Activated CD4-positive, alpha-beta T cell treated with anti-CD3 and anti-CD28 coated beads, Interleukin-10, Interleukin-2, amounts not matched to agents 100 ng/mL and 50 ng/mL, durations not matched to agents 16 hours and 8 hours (primary cell): ENCODE results near the gene NOSIP.

Source experiments
- DNase-seq: peaks from one replicate; pipeline ENCODE4 v3.0.0-alpha.2; 2020

Gene NOSIP

DNA sequence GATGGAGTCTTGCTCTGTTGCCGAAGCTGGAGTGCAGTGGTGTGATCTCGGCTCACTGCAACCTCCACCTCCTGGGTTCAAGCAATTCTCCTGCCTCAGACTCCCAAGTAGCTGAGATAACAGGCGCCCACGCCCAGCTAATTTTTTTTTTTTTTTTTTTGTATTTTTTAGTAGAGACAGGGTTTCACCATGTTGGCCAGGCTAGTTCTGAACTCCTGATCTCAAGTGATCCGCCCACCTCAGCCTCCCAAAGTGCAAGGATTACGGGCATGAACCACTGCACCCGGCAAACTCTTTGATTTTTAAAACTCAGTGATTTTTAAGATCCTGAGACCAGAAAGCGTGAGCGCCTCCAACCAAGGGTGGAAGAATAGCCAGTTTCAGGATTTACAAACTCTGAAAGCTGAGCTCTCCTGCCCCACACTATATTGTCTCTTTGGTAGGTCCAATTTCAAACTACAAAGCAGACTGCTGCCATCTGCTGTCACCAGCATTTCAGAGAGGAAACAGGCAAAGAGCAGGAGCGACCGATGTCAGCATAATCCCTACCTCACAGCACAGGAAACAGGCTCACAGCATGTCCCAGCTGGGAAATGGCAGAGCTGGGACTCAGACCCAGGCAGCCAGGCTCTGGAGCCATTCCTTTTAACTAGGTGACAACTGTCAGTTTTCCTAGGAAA, 9.2 kb downstream of the NOSIP start:
- DNase-seq: peak; percentile 39

DNA sequence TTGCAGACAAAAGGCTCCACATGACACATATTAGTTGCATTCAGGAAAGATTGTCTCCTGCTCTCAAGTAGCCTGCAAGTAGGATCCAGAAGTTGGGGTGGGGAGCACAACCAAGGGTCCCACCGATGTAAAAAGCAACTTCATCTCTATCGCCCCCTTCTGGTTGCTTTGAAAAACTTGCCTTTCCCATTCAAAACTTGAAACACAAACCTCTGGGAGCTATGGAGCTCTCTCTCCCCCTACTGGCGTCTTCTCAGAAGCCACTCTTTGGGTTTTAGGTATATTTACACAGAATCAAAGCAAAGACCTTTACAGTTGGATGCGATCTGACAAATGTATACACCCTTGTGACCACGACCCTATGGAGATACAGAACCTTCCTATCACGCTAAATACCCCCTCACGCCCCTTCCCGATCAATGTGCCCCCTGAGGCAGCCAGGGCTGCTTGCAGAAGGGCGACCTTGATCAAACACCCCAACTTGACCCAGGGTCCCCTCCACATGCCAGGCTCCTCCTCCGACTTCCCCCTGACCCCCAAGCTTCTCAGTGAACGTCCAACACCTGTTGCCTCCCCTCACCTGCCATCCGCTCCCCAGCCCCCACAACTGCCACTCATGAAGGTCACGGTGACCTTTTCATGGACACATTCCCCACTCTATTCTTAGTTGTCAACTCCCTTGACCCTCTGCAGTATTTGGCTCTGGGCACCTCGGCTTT, 10.1 kb downstream of the NOSIP start:
- DNase-seq: peak; percentile 87

DNA sequence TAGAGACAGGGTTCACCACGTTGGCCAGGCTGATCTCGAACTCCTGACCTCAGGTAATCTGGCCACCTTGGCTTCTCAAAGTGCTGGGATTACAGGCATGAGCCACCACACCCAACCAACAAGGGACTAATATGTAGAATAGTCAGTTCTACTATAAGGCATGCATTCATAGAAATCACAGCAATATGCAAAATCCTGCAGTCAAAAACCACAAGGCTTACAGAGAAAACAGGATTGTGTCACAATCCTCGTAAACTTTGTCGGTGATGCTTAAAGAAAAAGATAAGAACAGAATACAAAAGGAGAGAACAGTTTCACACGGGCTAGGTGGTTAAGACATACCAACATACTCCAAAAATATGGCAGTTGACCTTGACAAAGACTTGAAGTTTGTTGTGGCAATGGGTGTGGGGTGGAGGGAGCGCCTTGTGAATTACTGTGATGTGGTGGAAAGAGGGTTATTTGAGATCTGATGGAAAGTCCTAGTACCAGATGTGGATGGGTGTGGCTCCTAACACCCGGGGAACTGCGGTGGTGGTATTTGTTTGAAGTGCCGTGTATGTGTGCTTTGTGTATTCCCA, 12.4 kb downstream of the NOSIP start:
- DNase-seq: peak; percentile 78

DNA sequence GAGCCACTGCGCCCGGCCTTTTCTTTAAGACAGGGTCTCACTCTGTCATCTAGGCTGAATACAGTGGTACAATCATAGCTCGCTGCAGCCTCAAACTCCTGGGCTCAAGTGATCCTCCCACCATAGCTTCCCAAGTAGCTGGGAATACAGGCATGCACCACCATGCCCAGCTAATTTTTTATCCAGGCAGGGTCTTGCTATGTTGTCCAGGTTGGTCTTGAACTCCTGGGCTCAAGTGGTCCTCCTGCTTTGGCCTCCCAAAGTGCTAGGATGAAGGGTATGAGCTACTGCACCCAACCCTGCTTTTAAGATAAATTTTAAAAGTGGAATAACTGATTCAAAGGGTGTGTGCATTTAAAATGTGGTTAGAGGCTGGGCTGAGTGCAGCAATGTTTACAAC, 14.1 kb downstream of the NOSIP start:
- DNase-seq: no peak

DNA sequence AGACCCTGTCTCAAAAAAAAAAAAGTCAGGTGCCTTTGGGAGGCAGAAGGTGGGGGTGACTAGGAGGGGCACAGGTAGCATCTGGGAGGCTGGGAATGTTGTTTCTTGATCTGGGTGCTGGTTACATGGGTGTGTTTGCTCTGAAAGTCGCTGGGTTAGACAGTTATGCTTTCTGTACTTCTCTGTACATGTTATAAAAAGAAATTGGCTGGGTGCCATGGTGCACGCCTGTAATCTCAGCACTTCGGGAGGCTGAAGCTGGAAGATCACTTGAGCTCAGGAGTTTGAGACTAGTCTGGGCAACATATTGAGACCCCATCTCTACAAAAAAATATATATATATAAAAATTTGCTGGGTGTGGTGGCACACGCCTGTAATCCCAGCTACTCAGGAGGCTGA, 15.1 kb downstream of the NOSIP start:
- DNase-seq: no peak

DNA sequence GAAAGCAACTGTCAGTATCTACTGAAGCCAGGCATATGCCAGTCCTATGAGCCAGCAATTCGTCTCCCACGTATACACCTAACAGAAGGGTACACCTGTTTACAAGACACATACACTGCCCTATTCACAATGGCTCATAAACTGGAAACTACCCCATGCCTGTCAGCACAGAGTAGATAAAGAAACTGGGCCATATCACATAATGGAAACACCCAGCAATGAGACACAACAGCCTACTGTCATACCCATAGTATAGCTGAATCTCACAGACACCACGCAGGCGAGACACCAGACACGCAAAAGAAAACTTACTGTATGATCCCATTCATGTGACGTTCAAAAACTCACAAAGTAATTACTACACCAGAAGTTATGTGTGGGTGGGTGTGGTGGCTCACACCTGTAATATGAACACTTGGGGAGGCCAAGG, 15.7 kb downstream of the NOSIP start:
- DNase-seq: peak; percentile 27

DNA sequence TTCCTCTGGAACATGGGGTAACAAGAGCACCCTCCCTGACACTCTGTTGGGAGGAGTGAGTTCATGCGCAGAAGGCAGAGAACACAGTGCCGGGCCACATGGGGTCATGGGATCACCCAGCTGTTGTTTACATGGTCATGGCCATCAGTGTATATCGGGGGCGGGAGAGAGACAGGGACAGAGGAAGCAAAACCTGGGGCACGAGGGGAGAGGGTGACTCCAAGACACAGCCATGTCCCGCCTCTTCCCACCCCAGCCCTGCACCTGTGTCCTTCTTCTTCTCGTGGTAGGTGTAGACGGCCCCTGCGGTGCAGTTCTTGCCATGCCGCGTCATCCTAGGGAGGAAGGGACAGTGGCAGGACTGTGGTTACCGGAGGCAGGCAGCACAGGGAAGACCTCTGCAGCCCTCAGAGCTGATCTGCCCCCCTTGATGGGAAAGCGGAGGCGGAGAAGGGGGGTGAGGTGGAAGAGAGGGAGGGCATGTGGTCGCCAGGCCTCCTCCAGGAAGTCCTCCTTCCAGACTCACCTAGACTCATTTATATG, 19.9 kb downstream of the NOSIP start:
- DNase-seq: peak; percentile 42

DNA sequence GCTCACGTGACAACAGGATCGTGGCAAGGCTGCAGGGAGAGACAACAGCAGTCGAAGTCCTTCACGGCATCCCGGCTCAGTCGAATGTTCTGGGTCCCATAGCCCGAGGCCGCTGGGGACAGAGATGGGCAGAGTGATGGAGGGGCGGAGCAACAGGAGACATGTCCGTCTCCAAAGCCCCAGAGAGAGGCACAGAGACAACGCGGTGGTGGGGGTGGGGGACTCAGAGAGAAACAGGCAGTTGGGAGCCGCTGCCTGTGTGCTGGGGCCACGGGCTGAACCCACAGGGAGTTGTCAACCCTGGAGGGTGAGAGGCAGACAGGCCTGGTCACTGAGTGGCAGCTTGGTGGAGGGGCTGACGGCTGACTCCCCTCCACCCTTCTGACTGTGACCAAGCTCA, 20.4 kb downstream of the NOSIP start:
- no peak for DNase-seq

DNA sequence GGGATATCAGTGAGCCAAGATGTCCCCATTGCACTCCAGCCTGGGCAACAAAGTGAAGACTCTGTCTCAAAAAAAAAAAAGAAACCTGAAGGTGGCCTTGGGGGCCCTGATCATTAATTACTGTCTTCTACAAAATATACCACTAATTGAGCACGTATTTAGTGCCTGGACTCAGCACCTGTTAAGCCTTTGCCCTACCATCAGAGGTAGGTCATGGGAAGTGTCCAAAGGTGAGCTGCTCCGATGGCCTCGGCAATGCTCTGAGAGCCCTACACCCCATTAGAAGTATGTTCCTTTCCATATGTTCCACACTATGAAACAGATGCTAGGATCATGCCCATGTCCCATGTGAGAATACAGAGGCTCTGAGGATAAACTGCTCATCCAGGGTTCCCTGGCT, 20.9 kb downstream of the NOSIP start:
- DNase-seq: no peak

DNA sequence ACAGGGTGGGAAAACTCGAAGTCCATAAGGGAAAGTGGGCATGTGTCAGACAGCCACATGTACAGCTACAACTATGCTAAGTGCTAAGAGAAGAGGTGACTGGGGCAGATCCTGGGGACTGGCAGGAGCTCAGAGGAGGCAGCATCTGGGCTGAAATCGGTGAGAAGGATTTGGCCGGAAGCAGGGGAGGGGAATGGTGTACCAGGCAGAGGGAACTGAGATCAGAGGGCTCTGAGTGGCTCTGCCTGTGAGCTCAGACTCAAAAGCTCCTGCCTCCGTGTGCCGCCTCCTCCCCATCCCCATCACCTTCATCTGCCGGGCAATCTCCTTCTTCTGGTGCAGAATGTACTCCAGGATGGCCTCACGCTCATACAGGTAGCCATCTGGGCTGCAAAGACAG, 21.8 kb downstream of the NOSIP start:
- peak; percentile 45 for DNase-seq

DNA sequence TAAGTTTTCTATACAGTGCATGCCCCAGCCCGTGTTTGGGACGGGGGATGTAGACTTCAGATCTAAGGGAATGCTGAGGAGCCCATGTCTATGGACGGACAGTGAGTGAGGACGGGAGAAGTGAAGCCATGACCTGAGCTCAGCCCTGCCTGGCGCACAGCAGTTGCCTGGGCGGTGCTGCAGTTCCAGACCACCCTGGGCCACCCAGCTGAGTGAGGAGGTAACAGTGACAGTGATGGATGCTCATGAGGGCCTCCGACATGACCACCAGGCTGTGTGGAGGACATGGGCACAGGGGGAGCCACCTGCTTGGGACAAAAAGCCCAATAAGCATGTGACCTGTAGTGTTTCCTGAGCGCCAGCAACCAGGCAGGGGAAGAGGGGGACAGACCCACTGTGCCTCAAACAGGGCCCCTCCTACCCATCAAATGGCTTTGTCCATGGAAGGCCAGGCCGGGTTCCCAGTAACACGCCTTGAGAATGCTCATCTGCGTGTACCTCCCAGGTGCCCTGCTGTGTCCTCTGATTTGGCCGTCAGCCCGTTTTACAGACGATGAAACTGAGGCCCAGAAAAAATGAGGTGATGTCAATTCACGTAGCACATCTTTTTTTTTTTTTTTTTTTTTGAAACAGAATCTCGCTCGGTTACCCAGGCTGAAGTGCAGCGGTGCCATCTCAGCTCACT, 22.6 kb downstream of the NOSIP start:
- DNase-seq: no peak

DNA sequence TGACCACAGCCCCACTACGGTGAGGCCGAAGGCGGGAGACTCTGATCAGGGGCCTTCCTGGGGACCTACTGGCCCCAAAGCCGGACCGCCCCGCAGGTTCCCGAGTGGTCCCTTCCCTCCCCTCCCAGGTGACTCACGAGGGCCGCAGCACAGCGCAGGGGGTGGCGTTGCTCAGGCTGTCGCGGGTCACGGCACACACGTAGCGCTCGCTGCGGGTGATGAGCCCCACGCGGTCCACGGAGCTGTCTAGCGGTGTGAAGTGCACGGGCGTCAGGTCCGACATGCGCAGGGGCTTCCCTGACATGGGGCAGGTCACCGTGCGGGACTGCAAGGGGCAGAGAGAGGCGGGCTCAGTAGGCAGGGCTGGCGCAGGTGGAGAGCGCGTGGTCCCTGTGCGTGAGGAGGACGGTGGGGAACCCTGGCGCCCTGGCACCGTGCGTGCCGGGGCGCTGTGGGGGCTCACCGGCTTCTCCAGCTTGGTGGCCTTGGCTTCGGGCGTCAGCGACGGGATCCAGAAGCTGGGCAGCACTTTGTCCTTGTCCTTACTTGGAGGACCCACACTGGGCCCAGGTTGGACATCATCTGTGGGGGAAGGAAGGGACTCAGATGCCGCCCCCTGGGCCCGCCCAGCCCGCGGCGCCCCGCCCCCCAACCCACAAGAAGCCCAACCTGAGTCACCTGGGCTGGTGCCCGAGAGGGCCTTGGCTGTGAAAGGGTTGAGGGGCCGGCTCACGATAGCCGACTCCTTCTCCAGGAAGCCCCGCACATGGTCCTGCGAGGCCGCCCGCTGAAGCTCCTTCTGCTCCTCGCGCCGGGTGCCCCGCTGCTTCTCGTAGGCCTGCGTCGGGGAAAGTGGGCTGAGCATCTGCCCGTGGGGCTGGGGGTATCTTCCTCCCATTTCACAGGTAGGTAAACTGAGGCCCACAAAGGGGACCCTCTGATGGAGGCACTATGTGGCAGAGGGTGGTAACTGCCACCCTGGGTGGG, 23.7 kb downstream of the NOSIP start:
- peak; percentile 31 for DNase-seq

DNA sequence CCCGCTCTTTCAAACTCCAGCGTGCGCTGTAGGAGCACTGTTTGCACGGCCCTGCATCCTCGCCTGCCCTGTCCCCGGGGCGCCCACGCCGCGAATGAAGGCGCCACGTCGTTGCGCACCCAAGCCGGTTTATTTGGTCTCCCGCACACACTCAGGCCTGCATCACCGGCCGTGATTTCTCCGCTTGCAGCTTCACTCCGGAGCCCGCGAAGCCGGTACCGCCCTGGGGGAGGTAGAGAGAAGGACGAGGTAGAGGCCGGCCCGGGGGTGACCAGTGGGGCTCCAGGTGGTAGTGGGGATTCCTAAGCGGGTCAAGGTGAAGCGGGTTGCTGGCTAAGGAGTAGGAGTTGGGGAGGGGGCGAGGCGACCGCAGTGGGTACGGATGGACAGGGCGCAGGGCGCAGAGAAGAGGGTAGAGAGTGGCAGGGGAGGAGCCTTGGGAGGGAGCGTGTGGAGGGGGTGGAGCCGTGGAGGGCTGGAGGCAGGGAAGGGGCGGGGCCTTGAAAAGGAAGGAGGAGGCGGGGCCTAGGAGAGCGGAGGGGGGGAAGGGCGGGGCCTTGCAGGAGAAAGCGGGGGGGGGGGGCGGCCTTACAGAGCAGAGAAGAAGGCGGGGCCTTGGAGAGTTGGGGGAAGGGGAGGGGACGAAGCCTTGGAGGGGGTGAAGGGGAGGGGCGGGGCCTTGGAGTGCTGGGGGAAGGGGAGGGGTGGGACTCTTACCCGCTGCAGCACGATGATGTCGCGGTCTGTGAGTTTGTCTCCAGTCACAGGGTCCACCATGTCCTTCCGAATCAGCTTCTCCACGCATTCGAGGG, 24.6 kb downstream of the NOSIP start:
- DNase-seq: peak; percentile 80

DNA sequence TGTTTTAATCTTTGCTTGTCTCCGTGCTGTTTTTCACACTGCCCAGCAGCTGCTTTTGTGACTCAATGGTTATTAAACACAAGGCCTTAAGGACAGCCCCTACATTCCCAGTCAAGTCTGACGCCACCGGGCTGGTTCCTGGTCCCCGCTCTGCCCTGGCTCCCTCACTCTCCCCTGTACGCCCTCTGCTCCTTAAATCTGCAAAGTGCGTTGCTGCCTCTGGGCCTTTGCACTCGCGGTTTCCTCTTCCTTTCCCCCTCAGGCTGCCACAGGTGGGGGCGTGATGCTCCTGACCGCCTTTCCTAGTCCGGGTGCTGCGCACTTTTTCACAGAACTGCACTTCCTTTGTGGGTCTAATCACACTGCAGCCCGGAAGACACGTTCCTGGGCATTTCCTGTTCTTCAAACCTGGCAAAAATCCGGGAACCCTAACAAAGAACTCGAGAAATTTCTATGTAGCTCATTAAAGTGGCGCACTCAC, 25.6 kb downstream of the NOSIP start:
- peak; percentile 81 for DNase-seq

DNA sequence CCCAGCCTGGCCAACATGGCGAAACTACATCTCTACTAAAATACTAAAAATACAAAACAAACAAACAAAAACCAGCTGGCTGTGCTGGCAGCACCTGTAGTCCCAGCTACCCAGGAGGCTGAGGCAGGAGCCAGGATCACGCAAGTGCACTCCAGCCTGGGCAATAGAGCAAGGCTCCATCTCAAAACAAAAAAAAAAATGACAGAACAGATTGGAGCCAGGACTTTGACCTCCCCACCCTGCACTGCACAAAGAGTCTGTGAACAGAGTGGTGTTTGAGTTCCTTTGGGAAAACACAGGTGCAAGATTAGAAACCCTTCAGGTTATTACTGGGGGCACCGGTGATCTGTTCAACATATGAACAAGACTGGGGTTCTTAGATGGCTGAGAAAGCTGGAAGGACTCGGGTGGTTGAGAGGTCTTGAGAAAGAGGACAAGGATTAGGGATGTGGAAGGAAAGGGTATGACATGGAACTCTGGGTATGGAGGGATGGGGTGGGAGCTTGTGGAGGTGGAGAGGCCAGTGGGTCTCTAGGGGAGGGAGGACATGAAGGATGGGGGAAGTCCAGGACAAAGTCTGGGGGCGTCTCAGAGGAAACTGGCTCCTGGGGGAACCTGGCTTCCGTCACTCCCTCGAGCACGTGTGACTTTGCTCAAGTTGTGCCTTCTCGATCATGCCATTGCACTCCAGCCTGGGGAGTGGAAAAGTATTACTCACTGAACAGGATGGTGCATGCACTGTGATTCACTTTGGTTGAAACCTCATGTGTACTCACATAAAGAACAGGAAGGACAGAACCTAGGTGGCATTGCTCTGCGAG, 26.7 kb downstream of the NOSIP start:
- peak; percentile 84 for DNase-seq

DNA sequence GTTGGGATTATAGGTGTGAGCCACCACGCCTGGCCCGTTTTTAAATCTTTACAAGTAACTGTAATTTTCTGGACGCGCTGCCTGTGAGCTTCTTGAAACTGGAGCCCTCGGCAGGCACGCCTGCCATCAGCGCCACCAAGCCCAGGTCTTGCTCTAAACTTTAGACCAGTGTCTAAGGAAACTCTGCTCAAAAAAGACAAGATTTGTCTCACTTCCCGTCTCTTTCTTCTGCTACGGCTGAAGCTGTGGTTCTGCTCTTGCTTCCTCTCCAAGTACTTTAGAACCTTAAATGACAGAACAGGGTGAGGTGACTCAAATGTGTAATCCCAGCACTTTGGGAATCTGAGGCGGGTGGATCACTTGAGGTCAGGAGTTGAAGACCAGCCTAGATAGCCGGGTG, 27.6 kb downstream of the NOSIP start:
- DNase-seq: peak; percentile 71

DNA sequence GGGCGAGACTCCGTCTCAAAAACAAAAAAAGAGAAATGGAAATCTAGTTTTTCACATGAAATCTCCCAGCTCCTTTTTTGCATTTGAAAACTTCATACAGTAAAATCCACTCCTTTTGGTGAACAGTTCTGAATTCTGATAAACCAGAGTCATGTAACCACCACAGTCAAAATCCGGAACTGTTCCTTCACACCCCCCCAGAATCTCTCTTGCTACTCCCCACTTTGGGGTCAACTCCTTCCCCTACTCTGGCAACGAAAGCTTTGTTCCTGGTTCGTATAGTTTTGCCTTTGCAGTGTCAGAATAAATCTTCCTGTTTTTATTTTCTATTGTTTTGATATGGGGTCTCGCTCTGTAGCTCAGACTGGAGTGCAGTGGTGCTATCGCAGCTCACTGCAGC, 28.8 kb downstream of the NOSIP start:
- DNase-seq: no peak

DNA sequence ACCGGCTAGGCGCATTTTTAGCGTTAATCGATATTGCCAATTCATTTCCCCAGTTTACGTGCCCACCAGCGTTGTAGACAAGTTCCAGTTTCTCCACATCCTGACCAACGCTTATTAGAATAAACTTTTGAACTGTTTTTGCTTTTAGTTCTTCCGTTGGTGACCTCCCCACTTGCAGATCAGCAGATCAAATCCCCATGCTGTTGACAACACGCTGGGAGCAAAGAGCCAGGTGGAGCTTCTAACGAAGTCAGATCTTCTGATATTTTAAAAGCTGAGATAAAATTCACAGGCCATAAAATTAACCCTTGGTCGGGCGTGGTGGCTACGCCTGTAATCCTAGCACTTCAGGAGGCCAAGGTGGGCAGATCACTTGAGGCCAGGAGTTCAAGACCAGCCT, 31.3 kb downstream of the NOSIP start:
- no peak for DNase-seq

DNA sequence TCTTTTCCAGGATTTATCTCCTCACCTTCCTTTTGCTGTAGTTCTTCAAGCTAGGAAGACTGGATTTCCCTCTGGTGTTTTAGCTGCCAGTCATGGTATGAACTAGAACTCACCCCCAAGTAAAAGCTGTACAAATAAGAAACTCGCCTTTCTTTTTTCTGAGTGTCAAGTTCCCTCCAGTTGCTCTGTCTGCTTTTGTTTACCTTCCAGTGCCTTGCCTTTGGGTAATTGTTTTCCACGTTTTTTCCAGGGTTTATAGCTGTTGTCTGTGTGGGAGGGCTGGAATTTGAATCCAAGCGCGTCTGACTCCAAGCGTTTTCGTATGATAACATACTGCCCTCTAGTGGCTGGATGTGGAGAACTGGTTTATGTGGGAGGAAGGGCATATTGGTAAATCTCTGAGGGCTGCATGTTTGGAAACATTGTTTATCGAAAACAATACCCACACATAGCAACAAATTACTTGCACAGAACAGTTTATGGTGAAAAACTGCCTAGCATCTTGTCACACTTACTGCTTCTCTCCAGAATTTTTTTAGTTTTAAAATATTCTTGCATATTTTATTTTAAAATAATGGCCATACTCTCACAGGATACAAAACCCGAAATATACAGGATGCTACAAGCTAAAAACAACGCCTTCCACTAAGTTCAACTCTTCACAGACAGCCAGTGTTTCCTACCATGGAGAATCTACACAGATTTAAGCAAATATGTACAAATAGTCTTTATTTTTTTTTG, 33.4 kb downstream of the NOSIP start:
- peak; percentile 84 for DNase-seq
